SH-SY5Y (cell line): Measurements from ENCODE around the gene SMIM5.

Experiments used
- GATA2 ChIP-seq: IDR thresholded peaks from 2 replicates; pipeline ENCODE4 v1.6.1; 2011; ENCODE audit warnings: mild to moderate bottlenecking, low read depth, low read length
- GATA3 ChIP-seq: IDR thresholded peaks from 2 replicates; pipeline ENCODE4 v1.6.1; 2011; ENCODE audit warnings: low read depth, mild to moderate bottlenecking, low read length, moderate library complexity

GRCh38 chr17:75612906-75613626 is 20.2 kb upstream of the SMIM5 start:
- TF ChIP-seq GATA3, result no peak
- no peak for TF ChIP-seq GATA2
